Measurements from ENCODE around the gene CKMT2.

DNA sequence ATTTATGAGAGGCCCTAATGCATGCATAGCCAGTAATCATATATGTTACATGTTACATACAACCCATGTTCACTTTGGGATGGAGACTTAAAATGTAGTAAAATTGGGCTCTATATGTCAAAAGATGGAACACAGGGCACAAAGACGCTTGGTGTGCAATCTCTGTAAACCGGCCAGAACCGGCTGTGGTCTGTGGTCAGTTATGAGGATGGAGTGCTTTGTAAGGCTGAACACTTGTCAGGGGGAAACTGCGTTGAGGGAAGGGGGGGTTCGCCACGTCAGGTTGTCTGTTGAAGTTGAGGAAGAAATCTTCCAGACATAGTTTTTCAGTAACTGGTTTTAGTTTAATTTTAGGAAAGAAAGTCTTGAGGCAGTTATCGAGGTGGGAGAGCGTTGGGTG lies 2.7 kb upstream of the CKMT2 start:
- TF ChIP-seq, protein P1, sequence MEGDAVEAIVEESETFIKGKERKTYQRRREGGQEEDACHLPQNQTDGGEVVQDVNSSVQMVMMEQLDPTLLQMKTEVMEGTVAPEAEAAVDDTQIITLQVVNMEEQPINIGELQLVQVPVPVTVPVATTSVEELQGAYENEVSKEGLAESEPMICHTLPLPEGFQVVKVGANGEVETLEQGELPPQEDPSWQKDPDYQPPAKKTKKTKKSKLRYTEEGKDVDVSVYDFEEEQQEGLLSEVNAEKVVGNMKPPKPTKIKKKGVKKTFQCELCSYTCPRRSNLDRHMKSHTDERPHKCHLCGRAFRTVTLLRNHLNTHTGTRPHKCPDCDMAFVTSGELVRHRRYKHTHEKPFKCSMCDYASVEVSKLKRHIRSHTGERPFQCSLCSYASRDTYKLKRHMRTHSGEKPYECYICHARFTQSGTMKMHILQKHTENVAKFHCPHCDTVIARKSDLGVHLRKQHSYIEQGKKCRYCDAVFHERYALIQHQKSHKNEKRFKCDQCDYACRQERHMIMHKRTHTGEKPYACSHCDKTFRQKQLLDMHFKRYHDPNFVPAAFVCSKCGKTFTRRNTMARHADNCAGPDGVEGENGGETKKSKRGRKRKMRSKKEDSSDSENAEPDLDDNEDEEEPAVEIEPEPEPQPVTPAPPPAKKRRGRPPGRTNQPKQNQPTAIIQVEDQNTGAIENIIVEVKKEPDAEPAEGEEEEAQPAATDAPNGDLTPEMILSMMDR (IDR thresholded peaks at IDR 0.05), result no peak
- no peak for TF ChIP-seq POLR2A (IDR thresholded peaks at IDR 0.05)
